ENCODE measurements around the gene TTC4.

DNA sequence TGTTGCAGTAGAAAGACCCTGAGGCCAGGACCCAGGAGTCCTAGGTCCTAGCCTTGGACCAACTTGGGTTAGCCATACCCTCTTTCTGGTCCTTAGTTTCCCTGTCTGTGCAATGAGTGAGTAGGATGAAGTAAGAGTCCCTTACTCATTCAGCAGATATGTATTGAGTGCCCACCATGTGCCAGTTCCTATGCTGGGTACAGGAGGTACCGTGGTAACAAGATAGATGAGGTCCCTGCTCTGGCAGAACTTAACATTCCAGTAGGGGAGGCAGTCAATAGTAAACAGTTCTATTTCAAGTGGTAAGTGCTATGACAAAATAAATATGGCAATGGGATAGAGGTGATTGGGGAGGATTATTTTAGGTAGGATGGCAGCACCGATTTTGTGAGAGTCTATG, 66.9 kb downstream of the TTC4 start:
- TF ChIP-seq, protein P1, sequence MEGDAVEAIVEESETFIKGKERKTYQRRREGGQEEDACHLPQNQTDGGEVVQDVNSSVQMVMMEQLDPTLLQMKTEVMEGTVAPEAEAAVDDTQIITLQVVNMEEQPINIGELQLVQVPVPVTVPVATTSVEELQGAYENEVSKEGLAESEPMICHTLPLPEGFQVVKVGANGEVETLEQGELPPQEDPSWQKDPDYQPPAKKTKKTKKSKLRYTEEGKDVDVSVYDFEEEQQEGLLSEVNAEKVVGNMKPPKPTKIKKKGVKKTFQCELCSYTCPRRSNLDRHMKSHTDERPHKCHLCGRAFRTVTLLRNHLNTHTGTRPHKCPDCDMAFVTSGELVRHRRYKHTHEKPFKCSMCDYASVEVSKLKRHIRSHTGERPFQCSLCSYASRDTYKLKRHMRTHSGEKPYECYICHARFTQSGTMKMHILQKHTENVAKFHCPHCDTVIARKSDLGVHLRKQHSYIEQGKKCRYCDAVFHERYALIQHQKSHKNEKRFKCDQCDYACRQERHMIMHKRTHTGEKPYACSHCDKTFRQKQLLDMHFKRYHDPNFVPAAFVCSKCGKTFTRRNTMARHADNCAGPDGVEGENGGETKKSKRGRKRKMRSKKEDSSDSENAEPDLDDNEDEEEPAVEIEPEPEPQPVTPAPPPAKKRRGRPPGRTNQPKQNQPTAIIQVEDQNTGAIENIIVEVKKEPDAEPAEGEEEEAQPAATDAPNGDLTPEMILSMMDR (IDR thresholded peaks at IDR 0.05; ENCODE audit: low read length): no peak
- TF ChIP-seq EZH2 (optimal IDR thresholded peaks at IDR 0.05; ENCODE audit: low read depth, low read length) (no peak), EZH2phosphoT487 (IDR thresholded peaks at IDR 0.05; ENCODE audit: low read length) (no peak)

Measured in MM.1S (cell line).